HG03139 (cell line): Measurements from ENCODE around the gene NFIB.

Experiments used
- ATAC-seq: cut with Tn5 transposase; IDR thresholded peaks from one replicate; pipeline ENCODE4 v1.9.1; 2021; ENCODE audit not compliant: unreplicated experiment

The NFIB gene

GRCh38 chr9:14321517-14322130, 7.7 kb upstream of the NFIB start:
- no peak for ATAC-seq

GRCh38 chr9:14320271-14321181, 6.6 kb upstream of the NFIB start:
- ATAC-seq = no peak

- ATAC-seq = no peak
Measured at GRCh38 chr9:14318934-14319580, 5.1 kb upstream of the NFIB start.

DNA sequence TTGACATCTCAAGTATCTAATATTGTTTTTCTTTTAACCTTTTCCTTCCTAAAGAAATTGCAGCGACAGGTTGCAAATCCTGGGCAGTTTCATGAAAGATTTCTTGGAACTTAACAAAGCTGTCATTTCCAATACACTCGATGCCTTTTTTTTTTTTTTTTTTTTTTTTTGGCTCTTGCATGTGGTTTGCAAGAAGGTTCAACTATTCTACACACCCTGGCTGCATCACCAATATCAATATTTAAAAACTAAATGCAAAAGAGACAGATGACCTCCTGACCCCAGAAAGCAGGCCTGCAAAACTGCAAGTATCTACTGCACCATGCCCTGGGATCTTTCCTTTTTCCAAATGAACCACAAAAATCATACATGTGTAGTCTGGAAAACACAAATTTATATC, 4.4 kb upstream of the NFIB start:
- no peak for ATAC-seq

DNA sequence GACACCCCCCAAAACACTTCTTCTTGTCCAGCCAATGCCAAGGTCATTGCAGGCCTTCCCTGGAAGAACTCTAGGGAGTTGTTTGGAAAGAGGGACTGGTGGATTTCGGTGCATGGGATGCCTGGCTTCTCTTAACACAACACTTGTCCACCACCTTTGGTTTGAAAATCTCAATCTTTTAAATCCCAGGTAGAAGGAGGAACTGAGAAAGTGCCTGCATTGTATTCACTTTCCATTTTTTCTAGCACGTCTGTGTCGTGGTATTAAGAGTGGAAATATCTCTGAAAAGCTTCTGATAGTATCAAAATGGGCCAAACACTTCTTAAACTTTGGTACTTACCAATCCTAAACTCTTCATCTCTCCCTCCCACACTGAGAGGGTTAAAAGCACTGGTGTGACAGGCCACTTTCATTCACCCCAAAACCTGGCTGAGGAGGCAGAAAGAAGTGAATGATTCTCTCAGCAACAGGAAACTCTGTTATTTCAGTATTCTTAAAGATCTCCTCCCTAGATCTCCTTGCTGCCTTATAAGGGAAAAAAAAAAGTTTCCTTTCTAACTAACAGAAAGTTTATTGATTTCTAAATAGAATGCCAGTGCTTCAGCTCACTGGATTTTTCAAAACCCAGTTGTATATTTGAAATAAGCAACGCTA, 3.9 kb upstream of the NFIB start:
- ATAC-seq = no peak

GRCh38 chr9:14316602-14317300, 2.8 kb upstream of the NFIB start:
- no peak for ATAC-seq

DNA sequence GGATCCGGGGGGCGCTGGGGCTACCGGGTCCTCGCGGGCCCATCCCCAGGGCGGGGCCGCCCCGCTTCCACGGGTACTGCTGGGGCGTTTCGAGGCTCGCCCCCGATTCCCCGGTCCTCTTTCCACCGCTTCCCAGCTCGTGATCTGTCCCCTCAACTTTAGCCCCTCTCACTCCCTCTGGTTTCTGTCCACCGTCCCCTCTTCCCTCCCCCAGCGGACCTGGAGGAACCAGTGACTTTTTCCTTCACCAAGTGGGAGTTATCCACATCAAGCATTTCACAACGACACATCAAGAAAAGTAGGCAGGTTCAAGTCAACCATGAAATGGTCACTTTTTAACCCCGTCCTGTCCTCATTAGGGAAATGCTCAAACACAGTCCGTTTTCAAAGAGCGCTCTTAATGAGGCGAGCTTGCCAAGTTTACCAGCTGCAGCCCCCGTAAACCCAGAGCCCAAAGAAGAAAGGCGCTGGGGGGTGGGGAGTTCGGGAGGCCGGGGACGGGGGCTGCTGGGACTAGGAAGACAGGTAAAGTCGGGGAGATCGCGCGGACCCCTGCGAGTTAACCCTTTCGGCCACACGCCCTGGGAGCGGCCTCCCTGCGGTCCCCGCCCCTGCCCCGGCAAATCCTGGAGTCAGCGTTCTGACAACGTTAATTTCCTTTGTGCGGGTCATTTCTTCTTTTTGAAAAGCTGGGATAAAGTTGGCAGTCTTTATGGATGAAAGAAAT, 2.1 kb upstream of the NFIB start:
- ATAC-seq = no peak

GRCh38 chr9:14314929-14315874, 1.3 kb upstream of the NFIB start:
- peak; percentile 31 for ATAC-seq

GRCh38 chr9:14314424-14314928, 535 bp upstream of the NFIB start:
- no peak for ATAC-seq

- ATAC-seq = no peak
Measured at GRCh38 chr9:14313378-14313940, 482 bp downstream of the NFIB start.

DNA sequence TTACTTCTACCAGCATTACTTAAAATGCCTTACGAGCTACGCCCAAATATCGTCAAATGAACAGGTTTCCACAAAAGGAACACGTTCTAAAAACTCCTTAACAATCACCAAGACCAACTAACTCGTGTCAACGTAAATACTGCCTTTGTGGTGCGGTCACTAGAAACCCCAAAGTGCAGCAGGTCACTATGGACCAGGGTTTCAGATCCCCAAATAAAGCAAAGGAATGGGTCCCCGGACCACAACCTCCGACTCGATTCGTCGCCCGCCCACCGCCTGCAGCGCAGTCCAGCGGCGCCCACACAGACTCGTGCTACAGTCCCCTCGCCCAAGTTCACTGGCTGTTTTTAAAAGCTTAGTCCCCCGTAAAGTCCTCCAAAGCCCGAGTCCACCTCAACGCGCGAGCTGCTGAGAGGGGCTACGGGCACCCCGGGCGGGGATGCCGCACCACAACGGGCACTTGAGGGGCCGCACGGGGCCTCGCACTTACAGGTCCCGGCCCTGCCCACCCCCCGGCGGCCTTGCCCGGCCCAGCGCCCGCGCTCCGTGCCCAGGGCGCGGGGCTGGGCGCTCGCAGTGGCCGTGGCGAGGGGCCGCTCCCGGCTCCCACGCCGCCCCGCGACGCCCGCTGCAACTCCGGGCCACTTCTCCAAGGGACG, 1.1 kb downstream of the NFIB start:
- no peak for ATAC-seq

DNA sequence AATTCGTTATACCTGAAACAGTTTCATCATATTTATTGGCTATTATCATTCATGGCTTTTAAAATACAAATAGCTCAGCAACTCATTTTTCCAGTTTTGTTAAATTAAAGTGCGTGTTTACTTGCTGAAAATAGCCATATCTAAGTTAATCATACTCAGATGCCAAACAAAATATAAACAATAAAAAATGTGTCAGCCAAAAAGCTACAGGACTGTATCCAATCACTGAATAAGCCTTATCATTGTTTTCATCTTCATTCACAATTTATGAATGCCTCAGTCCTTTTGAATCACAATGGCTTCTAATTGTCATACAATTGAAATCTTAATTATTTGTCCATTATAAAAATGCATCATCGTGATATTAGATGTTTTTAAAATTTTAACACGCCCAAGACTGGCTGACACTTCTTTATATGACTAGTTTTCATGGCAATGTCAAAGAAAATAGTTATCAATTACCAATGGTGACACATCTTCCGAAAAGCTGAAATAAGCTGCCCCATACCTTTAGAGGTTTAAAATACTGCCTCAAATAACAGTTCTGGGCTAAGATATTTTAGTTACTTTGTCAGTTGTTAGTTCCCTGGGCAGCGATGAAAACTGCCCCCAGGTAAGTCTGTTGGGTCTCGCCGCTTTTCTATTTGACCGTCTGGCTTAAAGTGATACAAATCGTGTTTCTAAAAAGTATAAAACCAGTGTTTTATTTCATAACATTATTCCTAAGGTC, 1.8 kb downstream of the NFIB start:
- ATAC-seq = no peak

GRCh38 chr9:14311171-14311949, 2.6 kb downstream of the NFIB start:
- ATAC-seq = no peak

DNA sequence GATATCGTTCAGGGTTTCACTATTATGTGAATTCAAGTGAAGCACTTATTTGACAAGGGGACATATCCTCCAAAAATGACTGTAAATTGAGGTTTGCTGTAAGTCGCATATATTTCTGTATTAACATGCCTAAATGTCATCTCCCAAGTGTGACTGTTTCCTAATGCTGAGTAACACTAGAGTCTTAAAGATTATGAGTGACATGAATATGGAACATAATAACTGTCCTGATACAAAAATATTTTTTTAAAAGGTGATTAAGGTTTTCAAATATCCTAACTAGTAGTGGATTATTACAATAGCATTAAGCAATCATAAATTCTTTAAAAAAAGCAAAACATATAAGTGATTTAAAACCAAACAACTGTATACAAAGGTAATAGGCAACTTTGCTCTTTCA, 3.6 kb downstream of the NFIB start:
- ATAC-seq = no peak

GRCh38 chr9:14309403-14309802, 4.5 kb downstream of the NFIB start:
- ATAC-seq = no peak

DNA sequence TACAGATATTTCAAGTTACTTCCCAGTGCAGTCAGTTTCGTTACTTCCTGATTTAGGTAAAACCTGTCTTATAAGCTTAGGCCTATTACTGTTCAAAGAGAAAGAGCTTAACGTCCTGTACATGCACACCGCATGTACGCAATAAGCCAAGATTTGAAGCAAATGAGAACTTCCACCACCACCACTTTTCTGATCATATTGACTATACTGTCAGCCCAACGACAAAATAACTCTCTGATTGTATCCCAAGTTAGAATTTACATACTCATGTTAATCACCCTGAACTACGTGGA, 5.1 kb downstream of the NFIB start:
- ATAC-seq = no peak
